Fibroblast of villous mesenchyme (primary cell): ENCODE data around the gene ALKBH5. TPM values are rescaled to one million over a fixed set of nuclear protein-coding genes. Genes with fewer than 3 reads are reported as not detected.

Experiments
- DNase-seq: peaks from one replicate; pipeline ENCODE4 v3.0.0-alpha.2; 2010; ENCODE audit warnings: low read depth
- H3K4me3 ChIP-seq: 2 replicates; pipeline ENCODE4 v1.5.1; 2011; ENCODE audit warnings: low read depth, mild to moderate bottlenecking, low read length
- CTCF ChIP-seq: IDR thresholded peaks from 2 replicates; pipeline ENCODE4 v1.5.1; 2012; ENCODE audit warnings: low read depth, mild to moderate bottlenecking, low read length; ENCODE audit not compliant: insufficient read depth
- total RNA-seq: library from RNA; depleted of rRNA; stranded (reverse); fragments of >200 nt; gene quantifications from 2 replicates; pipeline ENCODE4 v1.2.3, GENCODE V29; 2012

Gene ALKBH5
- total RNA-seq, 1 donor: 144 TPM

DNA sequence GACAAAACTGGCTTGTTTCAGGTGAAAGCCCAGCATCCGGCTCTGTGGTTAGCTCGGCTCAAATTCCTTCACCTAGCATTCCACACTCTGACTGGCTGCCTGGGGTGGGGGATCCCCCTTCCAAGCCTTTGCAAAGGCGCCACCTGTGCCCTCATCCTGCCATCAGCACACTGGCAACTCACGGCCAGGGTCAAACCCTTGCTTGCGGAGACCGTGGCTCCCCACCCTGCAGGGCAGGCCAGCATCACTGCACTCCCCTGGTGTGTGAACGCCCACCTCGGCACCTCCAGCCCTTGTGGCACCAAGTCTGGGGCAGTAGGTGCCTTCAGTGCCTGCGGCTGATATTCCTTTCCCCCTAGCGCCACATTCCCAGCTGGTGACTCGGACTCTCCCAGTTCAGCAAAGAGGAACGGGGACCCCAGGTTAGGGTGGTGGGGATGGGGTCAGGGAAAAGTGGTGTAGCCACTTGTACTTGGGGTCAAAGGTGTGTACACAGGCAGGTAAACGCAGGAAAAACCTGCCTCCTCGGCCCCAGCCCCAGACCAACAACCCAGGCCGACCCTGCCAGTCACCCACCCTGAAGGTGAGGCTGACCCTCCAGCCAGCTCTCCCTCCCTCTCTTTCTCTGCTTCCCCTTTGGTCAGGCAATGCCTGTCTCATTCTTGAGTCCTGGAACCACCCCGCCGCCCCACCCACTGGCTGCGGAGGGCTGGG lies 73.8 kb downstream of the ALKBH5 start:
- no peak for TF ChIP-seq CTCF
- no peak for DNase-seq
- H3K4me3 ChIP-seq: peak overlapping the region; percentile 83

DNA sequence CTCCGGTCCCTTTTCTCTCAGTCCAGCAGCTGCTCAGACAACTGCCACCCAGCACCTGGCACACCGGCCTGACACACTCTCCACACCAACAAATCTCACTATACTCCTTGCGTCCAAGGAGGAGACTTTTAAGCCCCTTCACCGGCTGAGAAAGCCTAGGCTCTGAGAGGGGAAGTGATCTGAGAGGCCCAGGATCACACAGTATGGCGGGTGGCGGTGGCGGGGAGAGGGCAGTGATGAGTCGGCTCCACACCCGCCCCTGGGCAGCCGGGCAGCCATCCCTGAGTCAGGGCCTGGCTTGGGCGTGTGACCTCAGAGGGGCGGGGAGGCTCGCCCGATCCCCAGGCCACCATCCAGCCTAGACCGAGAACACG lies 74.3 kb downstream of the ALKBH5 start:
- DNase-seq: peak; percentile 73
- peak overlapping the region; percentile 83 for H3K4me3 ChIP-seq
- no peak for TF ChIP-seq CTCF

- H3K4me3 ChIP-seq: peak within 1 kb of the TSS; percentile 83
- no peak for TF ChIP-seq CTCF
- peak; percentile 47 for DNase-seq
These were observed 74.9 kb downstream of the ALKBH5 start, which contains the start of gene FLII for GRCh38 chr17:18258356-18259038. Gene FLII, minus strand, starts transcription at chr17:18258738. Its CDS starts 48 bp downstream, at chr17:18258690.

Other genes with a start within 250 kb of the ALKBH5 start
- gene TOM1L2, start 211.4 kb upstream of the ALKBH5 start, total RNA-seq: 29.0 and 34.1 TPM in 2 replicates
- gene DRC3, start 211.0 kb upstream of the ALKBH5 start, total RNA-seq: under 0.01 and 0.97 TPM in 2 replicates
- 13.0 and 15.5 TPM in 2 replicates for gene ATPAF2, start 144.7 kb upstream of the ALKBH5 start, total RNA-seq
- gene GID4, start 144.4 kb upstream of the ALKBH5 start, total RNA-seq: 6.8 and 7.8 TPM in 2 replicates
- gene DRG2, start 95.9 kb upstream of the ALKBH5 start, total RNA-seq: 30.3 and 33.2 TPM in 2 replicates
- gene MYO15A, start 75.1 kb upstream of the ALKBH5 start, total RNA-seq: 0.43 and 0.97 TPM in 2 replicates
- 44.0 and 49.3 TPM in 2 replicates for gene LLGL1, start 41.8 kb downstream of the ALKBH5 start, total RNA-seq
- gene FLII, start 74.9 kb downstream of the ALKBH5 start, total RNA-seq: 205 and 244 TPM in 2 replicates
- 16.4 and 18.4 TPM in 2 replicates for gene MIEF2, start 76.8 kb downstream of the ALKBH5 start, total RNA-seq
- gene TOP3A, start 131.2 kb downstream of the ALKBH5 start, total RNA-seq: 29.0 and 45.8 TPM in 2 replicates
- 17.1 and 21.6 TPM in 2 replicates for gene SMCR8, start 131.5 kb downstream of the ALKBH5 start, total RNA-seq
- gene SHMT1, start 179.7 kb downstream of the ALKBH5 start, total RNA-seq: 13.2 and 14.2 TPM in 2 replicates
- gene EVPLL, start 193.9 kb downstream of the ALKBH5 start, total RNA-seq: not detected in 2 replicates